ENCODE results near the gene OPA1.

The OPA1 gene

DNA sequence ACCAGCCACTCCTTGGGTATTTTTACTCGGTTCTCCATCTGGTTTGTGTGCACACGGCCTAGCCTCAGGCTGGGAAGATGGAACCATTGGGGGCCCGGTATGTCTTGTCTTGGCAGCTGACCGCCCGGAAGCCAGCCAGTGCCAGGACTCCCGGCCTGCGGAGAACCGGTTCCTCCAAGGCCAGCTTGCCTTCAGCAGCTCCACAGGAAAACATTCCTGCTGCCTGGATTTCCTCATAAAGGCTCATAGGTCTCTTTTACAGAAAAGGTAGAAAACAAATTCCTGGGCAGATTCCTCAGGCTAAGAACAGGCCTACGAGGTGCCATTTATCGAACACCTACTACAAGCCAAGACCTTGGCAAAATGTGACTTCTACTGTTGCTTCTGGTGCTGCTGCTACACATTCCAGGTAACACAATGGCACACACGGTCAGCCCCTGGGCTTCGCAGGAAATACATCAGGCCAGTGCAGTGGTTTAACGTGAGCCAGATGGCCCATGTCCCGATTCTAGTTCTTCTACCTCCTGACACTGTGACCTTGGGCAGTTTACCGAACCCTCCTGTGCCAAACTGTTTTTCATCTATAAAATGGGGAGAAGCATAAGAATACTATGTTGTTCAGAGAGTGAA is 141.8 kb downstream of the OPA1 start:
- Mint-ChIP-seq H3K36me3 (no peaks in the 10 kb centered on the region), H3K9me3 (no peaks in the 10 kb centered on the region), H3K27me3 (no peaks in the 10 kb centered on the region), H3K27ac (no peak overlapping the region), H3K4me1 (no peaks in the 10 kb centered on the region), H3K4me3 (no peak overlapping the region)
- no peak for ATAC-seq (ENCODE audit: low read depth)
- DNase-seq (ENCODE audit: low spot score in 2 of 2) = no peak

DNA sequence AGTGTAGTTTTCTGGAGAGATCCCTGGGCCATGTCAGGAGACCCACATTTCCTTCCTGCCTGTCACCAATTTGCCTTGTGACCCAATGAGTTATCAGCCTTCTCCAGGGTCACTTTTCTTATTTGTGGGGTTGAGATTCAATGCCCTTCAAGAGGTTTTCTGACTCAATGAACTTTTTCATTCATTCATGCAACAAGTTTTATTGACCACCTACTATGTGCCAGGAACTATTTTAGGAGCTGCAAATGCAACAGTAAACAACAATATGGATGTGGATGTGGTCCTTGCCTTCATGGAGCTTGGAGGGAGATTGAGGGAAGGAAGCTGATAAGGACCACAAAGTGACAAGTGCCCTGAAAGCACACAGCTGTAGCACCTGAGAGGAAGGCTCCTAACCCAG is 142.8 kb downstream of the OPA1 start:
- H3K4me3 Mint-ChIP-seq = no peak overlapping the region
- H3K4me1 Mint-ChIP-seq = no peaks in the 10 kb centered on the region
- H3K36me3 Mint-ChIP-seq = no peaks in the 10 kb centered on the region
- H3K27me3 Mint-ChIP-seq = no peaks in the 10 kb centered on the region
- DNase-seq (ENCODE audit: low spot score in 2 of 2) (no peak), ATAC-seq (ENCODE audit: low read depth) (no peak)
- H3K9me3 Mint-ChIP-seq = no peaks in the 10 kb centered on the region
- no peak overlapping the region for H3K27ac Mint-ChIP-seq

DNA sequence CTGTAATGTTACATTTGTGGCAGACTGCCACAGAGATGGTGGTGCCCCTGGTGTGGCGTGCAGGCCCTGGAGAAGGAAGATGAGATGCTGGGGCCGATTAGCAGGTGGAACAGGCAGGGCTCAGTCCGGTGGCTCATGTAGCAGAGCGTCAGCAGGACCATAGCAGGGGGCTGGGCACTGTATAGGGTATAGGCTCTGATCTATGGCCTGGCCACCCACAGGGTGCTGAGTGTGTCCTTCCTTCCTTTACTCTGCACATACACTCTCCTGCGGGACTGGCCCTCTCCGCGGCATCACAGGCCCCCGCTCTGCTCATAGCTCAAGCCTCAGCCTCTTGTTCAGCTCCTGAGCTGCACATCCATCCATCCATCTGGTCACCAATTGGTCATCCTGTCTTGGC is 143.6 kb downstream of the OPA1 start:
- no peaks in the 10 kb centered on the region for H3K36me3 Mint-ChIP-seq
- no peak overlapping the region for H3K27ac Mint-ChIP-seq
- H3K4me3 Mint-ChIP-seq = no peak overlapping the region
- DNase-seq (ENCODE audit: low spot score in 2 of 2) = no peak
- no peaks in the 10 kb centered on the region for H3K4me1 Mint-ChIP-seq
- no peak for ATAC-seq (ENCODE audit: low read depth)
- no peaks in the 10 kb centered on the region for H3K9me3 Mint-ChIP-seq
- H3K27me3 Mint-ChIP-seq = no peaks in the 10 kb centered on the region

DNA sequence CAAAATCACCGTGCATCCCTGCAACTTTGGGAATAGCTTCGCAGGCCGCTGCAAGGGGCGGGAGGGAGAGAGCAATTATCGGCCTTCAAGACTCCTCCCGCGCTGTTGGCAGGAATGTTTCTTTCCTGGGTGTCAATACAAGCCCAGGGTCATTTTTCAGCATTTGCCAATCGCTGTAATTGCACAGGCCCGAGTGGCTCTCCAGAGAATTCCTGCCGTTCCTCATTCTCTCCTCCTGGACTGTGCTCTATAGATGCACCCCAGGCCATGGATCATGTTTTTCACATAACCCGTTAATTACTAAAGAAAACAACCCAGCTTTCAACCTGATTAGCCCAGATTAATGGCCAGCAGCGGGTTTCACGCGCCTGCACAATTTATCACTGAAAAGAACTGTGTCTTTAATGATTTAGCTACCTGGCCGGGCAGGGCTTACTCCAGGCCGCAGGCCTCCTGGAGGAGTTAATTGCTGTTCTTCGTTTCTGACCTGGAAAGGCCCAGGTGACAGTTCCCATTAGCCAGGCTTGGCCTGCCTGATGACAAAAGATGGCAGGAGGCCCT is 144.3 kb downstream of the OPA1 start:
- peaks cover 2% of the 10 kb centered on the region for H3K27me3 Mint-ChIP-seq
- no peak overlapping the region for H3K27ac Mint-ChIP-seq
- DNase-seq (ENCODE audit: low spot score in 2 of 2) (no peak), ATAC-seq (ENCODE audit: low read depth) (no peak)
- H3K36me3 Mint-ChIP-seq = no peaks in the 10 kb centered on the region
- no peaks in the 10 kb centered on the region for H3K9me3 Mint-ChIP-seq
- H3K4me1 Mint-ChIP-seq = no peaks in the 10 kb centered on the region
- no peak overlapping the region for H3K4me3 Mint-ChIP-seq

DNA sequence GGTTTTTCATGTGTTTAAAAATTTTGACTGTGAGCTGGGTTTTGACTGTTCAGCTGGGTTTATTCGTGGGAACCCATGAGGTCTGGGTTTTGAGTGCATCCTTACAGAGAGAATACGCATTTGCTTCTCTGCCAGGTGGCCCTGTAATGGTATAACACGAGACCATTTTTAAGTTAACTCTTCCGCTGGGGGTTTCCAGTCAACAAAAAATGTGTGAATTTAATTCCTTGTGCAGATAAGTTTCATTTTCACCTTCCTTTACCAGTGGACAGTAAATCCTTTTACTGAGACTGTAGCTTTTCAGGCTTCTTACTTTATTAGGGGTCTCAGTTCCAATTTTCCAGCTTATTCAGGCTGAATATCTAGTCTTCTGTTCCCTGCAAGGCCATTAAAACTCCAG is 149.6 kb downstream of the OPA1 start:
- Mint-ChIP-seq H3K36me3 (no peaks in the 10 kb centered on the region), H3K27me3 (peaks cover 3% of the 10 kb centered on the region), H3K4me1 (peaks cover 11% of the 10 kb centered on the region), H3K27ac (peak overlapping the region; percentile 93), H3K9me3 (no peaks in the 10 kb centered on the region), H3K4me3 (peak overlapping the region; percentile 54)
- ATAC-seq (ENCODE audit: low read depth) (peak; percentile 93), DNase-seq (ENCODE audit: low spot score in 2 of 2) (peak in 1 of 2 donors; percentile 46)

DNA sequence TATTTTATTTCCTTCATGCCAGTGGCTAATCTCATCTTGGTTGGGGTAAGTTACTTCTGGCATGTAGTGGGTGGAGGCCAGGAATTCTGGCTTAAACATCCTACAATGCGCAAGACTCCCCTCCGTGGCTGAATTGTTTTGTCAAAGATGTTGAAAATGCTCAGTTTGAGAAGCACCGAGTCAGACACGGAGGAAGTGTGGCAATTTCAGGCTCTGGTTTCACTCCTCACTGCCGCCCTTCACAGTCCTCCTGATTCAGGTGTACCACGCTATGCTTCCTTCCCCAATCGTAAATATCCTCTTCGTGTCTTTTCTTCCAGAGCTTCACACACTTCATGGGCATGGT is 150.7 kb downstream of the OPA1 start:
- Mint-ChIP-seq H3K4me1 (peaks cover 11% of the 10 kb centered on the region), H3K9me3 (no peaks in the 10 kb centered on the region), H3K27ac (peak overlapping the region; percentile 93), H3K36me3 (no peaks in the 10 kb centered on the region), H3K4me3 (peak overlapping the region; percentile 61), H3K27me3 (peaks cover 3% of the 10 kb centered on the region)
- ATAC-seq (ENCODE audit: low read depth) (peak; percentile 65), DNase-seq (ENCODE audit: low spot score in 2 of 2) (peak; percentile 38 to 40)

DNA sequence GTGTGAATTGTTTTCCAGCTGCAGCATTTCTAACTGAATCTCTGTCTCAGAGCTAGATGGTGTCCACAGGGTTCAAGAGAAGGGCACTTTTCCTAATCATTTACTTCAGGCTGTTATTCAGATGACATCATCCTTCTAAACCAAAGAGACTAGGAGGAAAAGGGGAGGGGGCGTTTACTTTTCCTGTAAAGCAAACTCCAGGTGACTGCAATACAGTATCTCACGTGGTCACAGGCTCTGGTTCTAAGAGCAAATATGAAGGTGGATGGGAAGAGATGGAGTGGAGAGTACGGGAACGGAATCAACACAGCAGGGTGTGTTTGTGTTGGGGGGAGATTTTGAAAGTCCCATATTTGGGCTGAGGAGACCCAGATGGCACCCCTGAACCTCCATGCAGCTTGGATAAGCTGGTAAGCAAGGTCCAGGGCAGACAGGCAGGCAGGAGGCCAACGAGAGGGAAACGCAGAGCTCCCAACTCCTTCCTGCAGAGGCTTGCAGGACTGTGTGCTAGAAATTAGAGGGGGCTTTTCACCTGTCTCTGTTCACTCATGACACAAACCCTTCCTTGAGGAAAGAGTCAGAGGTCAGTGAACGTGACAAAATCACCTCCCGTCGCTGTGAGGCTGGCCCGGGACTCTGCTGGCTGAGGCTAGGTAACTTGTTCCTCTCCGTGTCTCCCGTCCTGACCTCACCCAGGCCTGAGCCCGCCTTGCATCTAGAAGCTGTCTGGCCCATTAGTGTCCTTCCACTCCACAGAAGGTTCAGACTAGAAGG is 151.2 kb downstream of the OPA1 start:
- no peaks in the 10 kb centered on the region for H3K9me3 Mint-ChIP-seq
- no peak for DNase-seq (ENCODE audit: low spot score in 2 of 2)

DNA sequence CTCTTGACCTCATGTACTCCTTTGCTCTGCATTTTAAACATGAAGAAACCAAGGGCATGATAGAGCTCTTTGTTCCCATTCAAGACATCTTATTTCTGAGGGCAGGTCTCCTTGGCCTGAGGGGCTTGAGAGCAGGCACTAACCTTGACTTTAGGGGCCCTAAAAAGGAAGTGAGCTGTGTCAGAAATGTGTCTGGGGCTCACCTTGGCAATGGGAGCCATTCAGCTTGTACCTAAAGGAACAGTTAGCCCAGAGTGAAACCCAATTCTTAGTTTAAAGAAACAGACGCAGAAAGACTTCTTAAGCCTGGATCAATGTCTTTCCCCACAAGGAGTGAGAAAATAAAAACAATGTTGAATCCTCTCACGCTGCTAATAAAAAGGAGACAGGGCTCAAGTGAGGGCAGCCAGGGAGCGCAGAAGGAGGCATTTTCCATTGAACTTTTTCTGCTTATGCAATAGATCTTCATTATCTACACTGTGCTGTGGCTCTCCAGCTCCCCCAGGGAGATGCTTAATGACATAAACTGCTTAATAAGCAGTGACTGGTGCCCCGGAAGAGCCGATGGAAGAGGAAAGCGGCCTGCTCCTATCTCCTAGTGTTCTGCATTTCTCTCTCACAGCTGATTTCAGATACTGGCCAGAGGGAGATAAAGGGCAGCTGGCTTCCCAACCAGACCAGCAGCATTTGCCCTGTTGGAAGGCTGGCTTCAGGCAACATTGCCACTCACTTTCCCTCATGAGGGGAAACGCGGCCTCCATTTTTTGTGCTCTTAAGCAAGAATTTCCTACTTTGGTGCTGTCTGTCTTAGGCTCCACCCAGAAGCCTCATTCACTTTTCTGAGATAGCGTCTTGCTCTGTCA is 152.0 kb downstream of the OPA1 start:
- peak overlapping the region; percentile 85 for H3K27ac Mint-ChIP-seq

More for the DNA sequence above, 151.2 kb downstream of the OPA1 start:
- Mint-ChIP-seq H3K27ac (peak overlapping the region; percentile 93), H3K4me1 (peaks cover 11% of the 10 kb centered on the region), H3K4me3 (peak overlapping the region; percentile 61), H3K36me3 (no peaks in the 10 kb centered on the region), H3K27me3 (peaks cover 3% of the 10 kb centered on the region)
- ATAC-seq (ENCODE audit: low read depth) = no peak

DNA sequence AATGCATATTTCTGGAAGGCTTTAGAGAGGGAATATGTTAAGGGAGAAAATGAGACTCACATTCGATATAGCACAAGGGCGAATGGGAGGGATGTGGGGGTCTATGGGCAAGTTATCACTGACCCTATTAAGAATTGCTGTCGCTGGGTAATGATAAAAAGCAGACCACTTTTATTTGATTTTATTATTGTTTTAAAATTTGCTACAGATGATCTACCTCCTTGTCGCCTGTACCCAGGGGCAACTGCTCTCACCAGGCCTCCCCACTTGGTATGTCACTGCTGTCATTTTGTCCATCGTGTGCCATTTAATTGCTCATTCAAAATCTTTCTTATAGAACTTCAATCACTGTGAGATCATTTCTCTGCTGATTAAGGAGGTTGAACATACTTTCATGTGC is 153.8 kb downstream of the OPA1 start:
- ATAC-seq (ENCODE audit: low read depth) (no peak), DNase-seq (ENCODE audit: low spot score in 2 of 2) (no peak)
- Mint-ChIP-seq H3K36me3 (peaks cover 2% of the 10 kb centered on the region), H3K4me1 (peaks cover 11% of the 10 kb centered on the region), H3K4me3 (no peak overlapping the region), H3K27me3 (peaks cover 3% of the 10 kb centered on the region), H3K27ac (no peak overlapping the region), H3K9me3 (peaks cover 5% of the 10 kb centered on the region)

More for the DNA sequence above, 152.0 kb downstream of the OPA1 start:
- H3K4me1 Mint-ChIP-seq = peaks cover 11% of the 10 kb centered on the region
- H3K36me3 Mint-ChIP-seq = no peaks in the 10 kb centered on the region
- H3K27me3 Mint-ChIP-seq = peaks cover 3% of the 10 kb centered on the region
- no peak for DNase-seq (ENCODE audit: low spot score in 2 of 2)
- no peak overlapping the region for H3K4me3 Mint-ChIP-seq
- peaks cover 2% of the 10 kb centered on the region for H3K9me3 Mint-ChIP-seq
- ATAC-seq (ENCODE audit: low read depth) = no peak
